ENCODE data around the gene FTCDNL1. TPM values are rescaled to one million over a fixed set of nuclear protein-coding genes. Genes with fewer than 3 reads are reported as not detected.

The FTCDNL1 gene
- total and polyA plus RNA-seq, 2 of the 13 experiments (the other 11 are each of a cell fraction or from before 2014, with no cell fraction given): 0.98 to 1.4 TPM

DNA sequence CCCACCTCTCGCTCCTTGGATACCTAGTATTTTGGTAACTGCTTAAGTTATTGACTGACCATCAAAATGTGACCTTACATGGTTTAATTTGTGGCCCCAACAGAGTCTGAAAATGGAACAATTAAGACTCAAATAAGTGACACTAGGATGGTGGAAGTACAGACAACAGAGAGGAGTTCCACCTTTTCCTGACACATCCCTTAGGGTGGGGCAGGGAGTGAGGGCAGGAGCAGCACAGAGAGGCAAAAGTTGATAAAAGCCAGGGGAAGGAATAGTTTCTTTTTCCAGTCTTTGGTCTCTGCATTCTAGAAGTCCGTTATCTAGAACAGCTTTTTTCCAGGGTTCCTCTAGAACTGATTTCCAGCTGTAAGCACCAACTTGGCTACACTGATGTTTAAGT, 32.2 kb downstream of the FTCDNL1 start:
- intact Hi-C loops (cut with micrococcal nuclease; ENCODE audit: unreplicated experiment) (no loop called here), in situ Hi-C loops (cut with HindIII; ENCODE audit: extremely low pct_ligation_motif_present, low pct_unique_long_range_greater_than_20kb) (no loop called here)
- Histone ChIP-seq H3K27ac (ENCODE audit: extremely low read length, insufficient read depth, low read length) (no peak overlapping the region), H3K27me3 (ENCODE audit: control insufficient read depth in 1 of 2, insufficient read depth in 2 of 2, low read length in 2 of 2) (no peaks in the 10 kb centered on the region), H3K4me1 (ENCODE audit: insufficient read depth, low read length) (no peaks in the 10 kb centered on the region), H3K36me3 (replicated peaks in 1 of 2; ENCODE audit: control insufficient read depth in 1 of 2, insufficient read depth in 2 of 2, low read length in 2 of 2) (no peaks in the 10 kb centered on the region), H3K9me3 (ENCODE audit: low read length) (no peaks in the 10 kb centered on the region), H3K79me2 (ENCODE audit: insufficient read depth, low read length) (no peaks in the 10 kb centered on the region), H3K4me2 (ENCODE audit: low read depth, low read length) (no peak overlapping the region), H3K9ac (ENCODE audit: insufficient read depth, low read depth, low read length) (no peak overlapping the region), H3K4me3 (replicated peaks in 1 of 3; ENCODE audit: insufficient read depth in 1 of 3, low read depth in 2 of 3, low read length in 3 of 3) (no peak overlapping the region), H2AFZ (ENCODE audit: low read length) (no peak overlapping the region), H4K20me1 (ENCODE audit: insufficient read depth, low read length) (no peaks in the 10 kb centered on the region)
- TF ChIP-seq SALL2 (CRISPR knock-in tag; IDR thresholded peaks at IDR 0.05) (no peak), ZNF572 (CRISPR knock-in tag; IDR thresholded peaks at IDR 0.05) (no peak)
- TF ChIP-seq, protein P1, sequence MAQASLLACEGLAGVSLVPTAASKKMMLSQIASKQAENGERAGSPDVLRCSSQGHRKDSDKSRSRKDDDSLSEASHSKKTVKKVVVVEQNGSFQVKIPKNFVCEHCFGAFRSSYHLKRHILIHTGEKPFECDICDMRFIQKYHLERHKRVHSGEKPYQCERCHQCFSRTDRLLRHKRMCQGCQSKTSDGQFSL (CRISPR knock-in tag; IDR thresholded peaks at IDR 0.05): no peak
- TF ChIP-seq, protein P2, sequence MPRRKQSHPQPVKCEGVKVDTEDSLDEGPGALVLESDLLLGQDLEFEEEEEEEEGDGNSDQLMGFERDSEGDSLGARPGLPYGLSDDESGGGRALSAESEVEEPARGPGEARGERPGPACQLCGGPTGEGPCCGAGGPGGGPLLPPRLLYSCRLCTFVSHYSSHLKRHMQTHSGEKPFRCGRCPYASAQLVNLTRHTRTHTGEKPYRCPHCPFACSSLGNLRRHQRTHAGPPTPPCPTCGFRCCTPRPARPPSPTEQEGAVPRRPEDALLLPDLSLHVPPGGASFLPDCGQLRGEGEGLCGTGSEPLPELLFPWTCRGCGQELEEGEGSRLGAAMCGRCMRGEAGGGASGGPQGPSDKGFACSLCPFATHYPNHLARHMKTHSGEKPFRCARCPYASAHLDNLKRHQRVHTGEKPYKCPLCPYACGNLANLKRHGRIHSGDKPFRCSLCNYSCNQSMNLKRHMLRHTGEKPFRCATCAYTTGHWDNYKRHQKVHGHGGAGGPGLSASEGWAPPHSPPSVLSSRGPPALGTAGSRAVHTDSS (CRISPR knock-in tag; conservative IDR thresholded peaks at IDR 0.05): no peak
- DNase-seq (ENCODE audit: low spot score): no peak
- no TSS peak for BruUV-seq (replicated peaks)
- POLR2A ChIA-PET: no interaction called here
- WGBS (ENCODE audit: low lambda C conversion rate): 4% methylated on average over 2 of the region's 2 CpGs
- no peak for ATAC-seq
- CTCF ChIA-PET (ENCODE audit: low intra/inter-chr PET ratio, low total read pairs): no interaction called here
- FAIRE-seq: no peak

DNA sequence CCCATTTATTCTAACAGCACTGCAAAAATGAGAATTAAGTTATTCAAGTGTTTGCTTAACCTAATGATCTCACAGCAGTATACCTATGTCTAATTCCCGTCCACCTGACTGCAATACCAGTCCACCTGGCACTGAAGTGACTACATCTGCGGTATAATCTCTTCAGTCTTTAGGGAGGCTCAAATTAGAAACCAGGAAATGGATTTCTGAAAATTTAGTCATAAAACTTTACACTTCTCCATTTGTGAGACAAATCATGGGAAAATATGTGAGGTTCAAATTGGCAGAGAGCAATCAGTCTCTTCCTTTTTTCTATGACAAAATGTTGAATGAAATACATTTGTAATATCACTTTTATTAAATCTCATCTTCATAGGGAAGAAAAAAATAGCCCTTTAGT, 33.0 kb downstream of the FTCDNL1 start:
- H3K27ac ChIP-seq (ENCODE audit: extremely low read length, insufficient read depth, low read length): no peak overlapping the region
- no peaks in the 10 kb centered on the region for H3K4me1 ChIP-seq (ENCODE audit: insufficient read depth, low read length)
- no peak overlapping the region for H3K4me2 ChIP-seq (ENCODE audit: low read depth, low read length)
- H3K79me2 ChIP-seq (ENCODE audit: insufficient read depth, low read length): no peaks in the 10 kb centered on the region
- no peak overlapping the region for H3K9ac ChIP-seq (ENCODE audit: insufficient read depth, low read depth, low read length)
- no peak for ATAC-seq
- in situ Hi-C loops (cut with HindIII; ENCODE audit: extremely low pct_ligation_motif_present, low pct_unique_long_range_greater_than_20kb) (no loop called here), intact Hi-C loops (cut with micrococcal nuclease; ENCODE audit: unreplicated experiment) (no loop called here)
- no peak overlapping the region for H2AFZ ChIP-seq (ENCODE audit: low read length)
- POLR2A ChIA-PET: no interaction called here
- no peaks in the 10 kb centered on the region for H3K27me3 ChIP-seq (ENCODE audit: control insufficient read depth in 1 of 2, insufficient read depth in 2 of 2, low read length in 2 of 2)
- DNase-seq (ENCODE audit: low spot score): no peak
- FAIRE-seq: no peak
- H3K4me3 ChIP-seq (replicated peaks in 1 of 3; ENCODE audit: insufficient read depth in 1 of 3, low read depth in 2 of 3, low read length in 3 of 3): no peak overlapping the region
- BruUV-seq (replicated peaks): no TSS peak
- CTCF ChIA-PET (ENCODE audit: low intra/inter-chr PET ratio, low total read pairs): no interaction called here
- no peaks in the 10 kb centered on the region for H3K9me3 ChIP-seq (ENCODE audit: low read length)
- no peaks in the 10 kb centered on the region for H3K36me3 ChIP-seq (replicated peaks in 1 of 2; ENCODE audit: control insufficient read depth in 1 of 2, insufficient read depth in 2 of 2, low read length in 2 of 2)
- WGBS (ENCODE audit: low lambda C conversion rate): 8% methylated on average over 2 of the region's 2 CpGs
- no peaks in the 10 kb centered on the region for H4K20me1 ChIP-seq (ENCODE audit: insufficient read depth, low read length)
- TF ChIP-seq PHF5A (CRISPR knock-in tag; IDR thresholded peaks at IDR 0.05; ENCODE audit: low read depth, unreplicated experiment): no peak
- TF ChIP-seq, protein P3, sequence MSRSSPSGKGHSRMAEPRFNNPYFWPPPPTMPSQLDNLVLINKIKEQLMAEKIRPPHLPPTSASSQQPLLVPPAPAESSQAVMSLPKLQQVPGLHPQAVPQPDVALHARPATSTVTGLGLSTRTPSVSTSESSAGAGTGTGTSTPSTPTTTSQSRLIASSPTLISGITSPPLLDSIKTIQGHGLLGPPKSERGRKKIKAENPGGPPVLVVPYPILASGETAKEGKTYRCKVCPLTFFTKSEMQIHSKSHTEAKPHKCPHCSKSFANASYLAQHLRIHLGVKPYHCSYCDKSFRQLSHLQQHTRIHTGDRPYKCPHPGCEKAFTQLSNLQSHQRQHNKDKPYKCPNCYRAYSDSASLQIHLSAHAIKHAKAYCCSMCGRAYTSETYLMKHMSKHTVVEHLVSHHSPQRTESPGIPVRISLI (CRISPR knock-in tag; IDR thresholded peaks at IDR 0.05; ENCODE audit: borderline replicate concordance): no peak
- TF ChIP-seq SRSF9 (IDR thresholded peaks at IDR 0.05; ENCODE audit: borderline replicate concordance, insufficient read depth, low read depth, low read length, poor library complexity, severe bottlenecking): no peak
- TF ChIP-seq, protein P4, sequence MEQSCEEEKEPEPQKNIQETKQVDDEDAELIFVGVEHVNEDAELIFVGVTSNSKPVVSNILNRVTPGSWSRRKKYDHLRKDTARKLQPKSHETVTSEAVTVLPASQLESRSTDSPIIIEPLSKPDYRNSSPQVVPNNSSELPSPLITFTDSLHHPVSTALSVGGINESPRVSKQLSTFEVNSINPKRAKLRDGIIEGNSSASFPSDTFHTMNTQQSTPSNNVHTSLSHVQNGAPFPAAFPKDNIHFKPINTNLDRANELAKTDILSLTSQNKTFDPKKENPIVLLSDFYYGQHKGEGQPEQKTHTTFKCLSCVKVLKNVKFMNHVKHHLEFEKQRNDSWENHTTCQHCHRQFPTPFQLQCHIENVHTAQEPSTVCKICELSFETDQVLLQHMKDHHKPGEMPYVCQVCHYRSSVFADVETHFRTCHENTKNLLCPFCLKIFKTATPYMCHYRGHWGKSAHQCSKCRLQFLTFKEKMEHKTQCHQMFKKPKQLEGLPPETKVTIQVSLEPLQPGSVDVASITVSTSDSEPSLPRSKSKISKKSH (CRISPR knock-in tag; IDR thresholded peaks at IDR 0.05; ENCODE audit: borderline replicate concordance): no peak
- TF ChIP-seq, protein P5, sequence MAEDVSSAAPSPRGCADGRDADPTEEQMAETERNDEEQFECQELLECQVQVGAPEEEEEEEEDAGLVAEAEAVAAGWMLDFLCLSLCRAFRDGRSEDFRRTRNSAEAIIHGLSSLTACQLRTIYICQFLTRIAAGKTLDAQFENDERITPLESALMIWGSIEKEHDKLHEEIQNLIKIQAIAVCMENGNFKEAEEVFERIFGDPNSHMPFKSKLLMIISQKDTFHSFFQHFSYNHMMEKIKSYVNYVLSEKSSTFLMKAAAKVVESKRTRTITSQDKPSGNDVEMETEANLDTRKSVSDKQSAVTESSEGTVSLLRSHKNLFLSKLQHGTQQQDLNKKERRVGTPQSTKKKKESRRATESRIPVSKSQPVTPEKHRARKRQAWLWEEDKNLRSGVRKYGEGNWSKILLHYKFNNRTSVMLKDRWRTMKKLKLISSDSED (CRISPR knock-in tag; IDR thresholded peaks at IDR 0.05): no peak
- no peak for TF ChIP-seq ZMYM2 (CRISPR knock-in tag; IDR thresholded peaks at IDR 0.05)
- TF ChIP-seq TP53 (CRISPR knock-in tag; conservative IDR thresholded peaks at IDR 0.05): no peak
- TF ChIP-seq RAD21 (CRISPR knock-in tag; IDR thresholded peaks at IDR 0.05): no peak
- TF ChIP-seq KDM3A (CRISPR knock-in tag; IDR thresholded peaks at IDR 0.05; ENCODE audit: low read depth): no peak
- no peak for TF ChIP-seq NFIC (IDR thresholded peaks at IDR 0.05; ENCODE audit: low read length)
